GM18505 (cell line): ENCODE measurements around the gene KCNH3.

Experiments
- ATAC-seq: cut with Tn5 transposase; IDR thresholded peaks from one replicate; pipeline ENCODE4 v1.9.1; 2021; ENCODE audit not compliant: unreplicated experiment
- POLR2A ChIP-seq: IDR thresholded peaks from 4 replicates; pipeline ENCODE4 v1.6.1; 2011; ENCODE audit warnings: borderline replicate concordance; ENCODE audit not compliant: insufficient read depth, insufficient read length; ENCODE audit errors: extremely low read depth

The KCNH3 gene

GRCh38 chr12:49546481-49546880 is 7.7 kb downstream of the KCNH3 start:
- ATAC-seq, result no peak

GRCh38 chr12:49547090-49547690 is 8.4 kb downstream of the KCNH3 start:
- TF ChIP-seq POLR2A, result no peak
- ATAC-seq, result no peak

More at GRCh38 chr12:49546481-49546880, 7.7 kb downstream of the KCNH3 start:
- TF ChIP-seq POLR2A, result no peak

GRCh38 chr12:49548481-49548821 is 9.6 kb downstream of the KCNH3 start:
- no peak for TF ChIP-seq POLR2A
- ATAC-seq, result no peak

GRCh38 chr12:49548822-49549648 is 10.2 kb downstream of the KCNH3 start:
- no peak for TF ChIP-seq POLR2A

GRCh38 chr12:49549735-49550692 is 11.2 kb downstream of the KCNH3 start:
- ATAC-seq, result no peak

More at GRCh38 chr12:49548822-49549648, 10.2 kb downstream of the KCNH3 start:
- no peak for ATAC-seq

GRCh38 chr12:49550693-49551252 is 11.9 kb downstream of the KCNH3 start:
- no peak for ATAC-seq
- TF ChIP-seq POLR2A, result no peak

More at GRCh38 chr12:49549735-49550692, 11.2 kb downstream of the KCNH3 start:
- TF ChIP-seq POLR2A, result no peak

- TF ChIP-seq POLR2A, result no peak
- ATAC-seq, result no peak
These were observed 13.2 kb downstream of the KCNH3 start for GRCh38 chr12:49552014-49552413.

GRCh38 chr12:49552425-49552824 is 13.6 kb downstream of the KCNH3 start:
- no peak for ATAC-seq
- TF ChIP-seq POLR2A, result no peak

- no peak for ATAC-seq
- no peak for TF ChIP-seq POLR2A
These were observed 14.1 kb downstream of the KCNH3 start for GRCh38 chr12:49552899-49553298.

GRCh38 chr12:49553512-49554088 is 14.8 kb downstream of the KCNH3 start:
- no peak for ATAC-seq
- no peak for TF ChIP-seq POLR2A

- no peak for ATAC-seq
- TF ChIP-seq POLR2A, result no peak
These were observed 15.4 kb downstream of the KCNH3 start for GRCh38 chr12:49554266-49554665.

- no peak for TF ChIP-seq POLR2A
- ATAC-seq, result no peak
These were observed 17.0 kb downstream of the KCNH3 start for GRCh38 chr12:49555631-49556390.
